Activated CD4-positive, alpha-beta memory T cell treated with anti-CD3 and anti-CD28 coated beads, Interleukin-2, amount 10 ng/mL, durations not matched to agents 7 days and 5 days (primary cell): ENCODE measurements around the gene RBM33. TPM values are rescaled to one million over a fixed set of nuclear protein-coding genes. Genes with fewer than 3 reads are reported as not detected.
"Not testable (repeated sequence)": the region's sequence is repeated elsewhere in the genome, so short reads cannot be mapped to it uniquely, and the experiment has no call there.

Source experiments
- CTCF ChIA-PET: fragments of 350-600 bp; sonication (Branson Sonifier 250); formaldehyde crosslinking; loops from one replicate; lab custom pipeline; 2021; ENCODE audit warnings: antibody characterized with exemption, inconsistent platforms; lab: Charles Lee
- POLR2A ChIA-PET: fragments of 350-600 bp; sonication (Branson Sonifier 250); formaldehyde crosslinking; loops from one replicate; lab custom pipeline; 2021; ENCODE audit warnings: antibody characterized with exemption; lab: Charles Lee
- DNase-seq: peaks from one replicate; pipeline ENCODE4 v3.0.0-alpha.2; 2020
- H3K27ac Mint-ChIP-seq: one replicate; pipeline ENCODE4 v1.8.0; 2021; ENCODE audit warnings: mild to moderate bottlenecking, mixed read lengths
- H3K27me3 Mint-ChIP-seq: one replicate; pipeline ENCODE4 v1.8.0; 2021; ENCODE audit warnings: mixed read lengths
- H3K36me3 Mint-ChIP-seq: one replicate; pipeline ENCODE4 v1.8.0; 2021; ENCODE audit warnings: low read depth, mixed read lengths
- H3K4me1 Mint-ChIP-seq: one replicate; pipeline ENCODE4 v1.8.0; 2021; ENCODE audit warnings: mixed read lengths
- H3K4me3 Mint-ChIP-seq: one replicate; pipeline ENCODE4 v1.8.0; 2021; ENCODE audit warnings: mild to moderate bottlenecking, mixed read lengths
- H3K9me3 Mint-ChIP-seq: one replicate; pipeline ENCODE4 v1.8.0; 2021; ENCODE audit warnings: mixed read lengths
- total RNA-seq, 2 experiments: library from RNA; stranded (reverse); gene quantifications; one replicate each; pipeline ENCODE4 v1.2.3, GENCODE V29; 2021

The RBM33 gene
- total RNA-seq, 2 experiments from 2014 or later: 75.8 to 76.5 TPM

DNA sequence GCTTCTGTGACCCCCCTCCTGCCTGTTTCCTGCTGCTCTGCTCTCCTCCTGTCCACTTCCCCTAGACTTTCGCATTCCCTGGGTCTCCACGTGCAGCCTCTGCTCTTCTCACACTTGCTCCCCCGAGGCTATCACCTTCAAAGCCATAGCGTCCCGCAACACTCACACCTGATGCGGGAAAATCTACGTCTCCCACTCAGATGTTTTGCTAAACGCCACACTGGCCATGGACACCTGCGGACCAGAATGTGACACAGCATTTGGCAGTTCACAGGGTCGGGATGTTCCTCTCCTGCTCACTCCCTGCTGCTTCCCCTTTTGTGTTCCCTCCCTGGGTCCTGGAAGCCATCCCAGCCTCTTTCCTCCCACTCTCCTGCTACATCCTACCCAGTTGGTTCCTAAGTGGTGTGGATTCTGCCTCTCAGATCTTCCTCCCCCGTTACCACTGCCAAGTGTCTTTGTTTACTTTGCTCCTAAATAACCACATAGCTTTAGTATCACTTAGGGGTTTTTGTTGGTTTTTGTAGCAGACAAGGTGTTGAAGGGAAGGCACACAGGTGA is 33.7 kb upstream of the RBM33 start:
- H3K9me3 Mint-ChIP-seq: peaks cover 4% of the 10 kb centered on the region
- no peak for DNase-seq
- ChIA-PET POLR2A (no interaction called here), CTCF (interaction anchor here (4.1 kb wide), 1 partner anchor 12 kb away, joined by 23 read pairs; no protein-coding TSS in a partner anchor)
- H3K4me1 Mint-ChIP-seq: no peaks in the 10 kb centered on the region
- no peak overlapping the region for H3K4me3 Mint-ChIP-seq
- peaks cover 11% of the 10 kb centered on the region for H3K27me3 Mint-ChIP-seq
- peaks cover 4% of the 10 kb centered on the region for H3K36me3 Mint-ChIP-seq
- no peak overlapping the region for H3K27ac Mint-ChIP-seq

DNA sequence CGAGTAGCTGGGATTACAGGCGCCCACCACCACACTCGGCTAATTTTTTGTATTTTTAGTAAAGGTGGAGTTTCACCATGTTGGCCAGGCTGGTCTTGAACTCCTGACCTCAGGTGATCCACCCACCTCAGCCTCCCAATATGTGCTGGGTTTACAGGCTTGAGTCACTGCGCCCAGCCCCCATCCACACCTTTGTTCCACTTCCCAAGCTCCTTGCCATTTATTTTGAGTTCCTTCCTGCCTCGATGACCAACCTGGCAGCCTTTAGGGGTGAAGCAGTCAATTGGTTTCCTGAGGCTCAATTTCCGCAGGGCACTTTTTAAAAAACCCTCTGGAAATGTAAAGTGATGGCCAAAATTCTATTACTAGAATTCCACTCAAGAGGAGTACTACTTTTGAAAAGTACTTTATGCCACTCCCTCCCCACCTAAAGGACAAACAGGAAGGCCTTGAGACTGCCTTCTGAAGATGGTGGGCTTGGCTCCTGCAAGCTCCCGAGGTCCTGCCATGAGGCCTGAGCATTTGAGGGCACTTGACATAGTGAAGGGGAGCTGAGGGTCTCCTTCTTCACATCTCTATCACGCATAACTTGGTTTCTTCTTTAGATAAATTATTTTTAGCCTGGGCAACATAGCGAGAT is 32.5 kb upstream of the RBM33 start:
- Mint-ChIP-seq H3K27me3 (peaks cover 8% of the 10 kb centered on the region), H3K4me1 (no peaks in the 10 kb centered on the region), H3K27ac (no peak overlapping the region), H3K36me3 (peaks cover 4% of the 10 kb centered on the region), H3K4me3 (no peak overlapping the region), H3K9me3 (peaks cover 4% of the 10 kb centered on the region)
- ChIA-PET POLR2A (no interaction called here), CTCF (interaction anchor here (4.1 kb wide), 1 partner anchor 13 kb away, joined by 23 read pairs; no protein-coding TSS in a partner anchor)
- DNase-seq: no peak

- CTCF ChIA-PET: interaction anchor here (0.7 to 4.1 kb wide), 2 partner anchors 12 to 14 kb away, joined by 3 to 23 read pairs; no protein-coding TSS in a partner anchor
- POLR2A ChIA-PET: no interaction called here
Observed at GRCh38 chr7:155612658-155613057, 31.8 kb upstream of the RBM33 start.

GRCh38 chr7:155615085-155615484 is 29.4 kb upstream of the RBM33 start:
- H3K4me3 Mint-ChIP-seq, H3K27me3 Mint-ChIP-seq, H3K9me3 Mint-ChIP-seq, H3K4me1 Mint-ChIP-seq, POLR2A ChIA-PET, H3K36me3 Mint-ChIP-seq, CTCF ChIA-PET, H3K27ac Mint-ChIP-seq, DNase-seq: not testable (repeated sequence)

More at GRCh38 chr7:155612658-155613057, 31.8 kb upstream of the RBM33 start:
- Mint-ChIP-seq H3K4me1 (no peaks in the 10 kb centered on the region), H3K9me3 (peaks cover 4% of the 10 kb centered on the region), H3K4me3 (no peak overlapping the region), H3K27ac (no peak overlapping the region), H3K36me3 (peaks cover 4% of the 10 kb centered on the region), H3K27me3 (peaks cover 8% of the 10 kb centered on the region)
- no peak for DNase-seq

DNA sequence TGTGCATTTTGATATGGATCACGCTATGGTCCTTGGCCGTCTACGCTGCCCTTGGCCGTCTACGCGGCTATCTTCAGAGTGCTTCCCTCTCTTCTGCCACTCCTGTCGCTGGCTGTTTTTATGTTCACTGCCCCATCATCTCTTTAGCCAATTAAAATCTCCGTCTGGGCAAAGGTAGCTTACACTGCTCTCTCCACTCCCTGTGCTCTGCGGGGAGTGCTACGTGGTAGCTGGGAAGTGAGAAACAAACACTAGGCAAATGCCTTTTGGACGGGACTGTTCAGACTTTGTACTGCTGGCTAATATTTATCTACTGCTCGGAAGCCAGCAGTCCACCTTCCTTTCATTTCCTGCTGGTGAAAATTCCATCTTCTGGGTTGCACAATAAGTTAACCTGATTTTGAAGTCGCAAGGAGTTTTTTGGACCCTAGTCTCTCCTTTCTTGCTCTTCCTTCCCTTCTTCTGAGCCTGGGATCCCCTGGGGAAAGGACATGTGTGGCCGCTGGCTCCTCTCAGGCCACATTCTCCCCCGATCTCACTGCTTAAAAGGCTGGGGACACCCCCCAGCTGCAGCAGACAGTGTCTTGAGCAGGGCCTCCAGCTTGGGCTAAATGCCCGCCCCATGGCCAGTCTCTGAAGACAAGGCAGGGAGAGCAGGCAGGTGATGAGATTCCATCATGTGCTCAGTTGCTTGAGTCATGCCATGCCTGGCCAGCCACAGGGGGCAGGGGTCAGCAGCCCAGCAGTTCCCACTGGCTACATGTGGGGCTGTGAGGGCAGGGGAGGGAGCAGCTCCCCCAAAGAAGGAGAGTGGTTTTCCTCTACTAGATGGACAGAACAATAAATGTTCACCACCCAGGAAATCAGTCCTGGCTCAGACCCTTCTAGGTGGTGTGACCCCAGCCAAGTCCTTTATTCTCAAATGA is 25.5 kb upstream of the RBM33 start:
- CTCF ChIA-PET: no interaction called here
- POLR2A ChIA-PET: interaction anchor here (0.9 kb wide), 1 partner anchor 16 kb away, joined by 3 read pairs; no protein-coding TSS in a partner anchor
- H3K36me3 Mint-ChIP-seq: peaks cover 4% of the 10 kb centered on the region
- peaks cover 4% of the 10 kb centered on the region for H3K9me3 Mint-ChIP-seq
- no peak overlapping the region for H3K4me3 Mint-ChIP-seq
- peaks cover 17% of the 10 kb centered on the region for H3K27me3 Mint-ChIP-seq
- no peaks in the 10 kb centered on the region for H3K4me1 Mint-ChIP-seq
- DNase-seq: no peak
- no peak overlapping the region for H3K27ac Mint-ChIP-seq

DNA sequence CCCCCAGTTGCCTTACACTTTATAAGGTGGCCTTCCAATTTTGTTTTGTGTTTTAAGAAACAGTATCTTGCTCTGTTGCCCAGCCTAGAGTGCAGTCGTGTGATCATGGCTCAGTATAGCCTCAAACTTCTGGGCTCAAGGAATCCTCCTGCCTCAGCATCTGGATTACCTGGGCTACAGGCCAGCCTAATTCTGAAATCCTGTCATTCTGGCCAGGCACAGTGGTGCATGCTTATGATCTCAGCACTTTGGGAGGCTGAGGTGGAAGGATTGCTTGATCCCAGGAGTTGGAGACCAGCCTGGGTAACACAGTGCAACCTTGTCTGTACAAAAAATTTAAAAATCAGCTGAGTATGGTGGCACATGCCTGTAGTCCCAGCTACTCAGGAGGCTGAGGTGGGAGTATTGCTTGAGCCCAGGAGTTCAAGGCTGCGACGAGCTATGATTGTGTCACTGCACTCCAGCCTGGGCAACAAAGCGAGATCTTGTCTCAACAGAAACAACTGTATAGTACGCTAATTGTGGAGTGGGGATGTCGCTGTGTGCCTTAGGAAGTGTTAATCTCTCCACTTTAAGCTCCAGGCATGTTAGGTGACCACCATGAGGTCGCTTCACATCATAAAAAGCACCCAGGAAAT is 24.7 kb upstream of the RBM33 start:
- CTCF ChIA-PET: no interaction called here

DNA sequence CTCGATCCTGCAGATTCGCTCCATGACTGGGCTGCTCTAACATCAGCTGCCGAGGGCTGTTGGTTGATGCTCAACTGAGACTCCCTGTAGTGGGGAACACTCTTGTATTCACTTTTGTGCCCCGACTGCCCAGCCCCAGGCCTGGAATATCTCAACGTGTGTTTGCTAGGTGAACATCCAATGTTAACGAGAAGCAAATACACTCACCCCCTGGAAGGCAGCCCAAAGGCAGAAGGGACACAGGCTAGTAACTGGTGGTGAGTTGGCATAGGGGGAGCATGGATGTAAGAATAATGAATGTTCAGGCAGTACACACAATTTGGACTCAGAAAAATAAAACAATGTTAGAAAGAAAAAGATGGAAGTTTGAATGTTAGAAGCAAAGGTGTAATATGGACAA is 24.0 kb upstream of the RBM33 start:
- POLR2A ChIA-PET: interaction anchor here (1.1 kb wide), 1 partner anchor 15 kb away, joined by 3 read pairs; no protein-coding TSS in a partner anchor
- no peak for DNase-seq
- Mint-ChIP-seq H3K9me3 (no peaks in the 10 kb centered on the region), H3K27ac (no peak overlapping the region), H3K27me3 (peaks cover 15% of the 10 kb centered on the region), H3K36me3 (no peaks in the 10 kb centered on the region), H3K4me3 (no peak overlapping the region), H3K4me1 (no peaks in the 10 kb centered on the region)
- CTCF ChIA-PET: no interaction called here

More for the DNA sequence above, 24.7 kb upstream of the RBM33 start:
- no peak for DNase-seq
- POLR2A ChIA-PET: interaction anchor here (1.1 kb wide), 1 partner anchor 16 kb away, joined by 3 read pairs; no protein-coding TSS in a partner anchor
- H3K27ac Mint-ChIP-seq: no peak overlapping the region
- H3K4me3 Mint-ChIP-seq: no peak overlapping the region
- peaks cover 17% of the 10 kb centered on the region for H3K27me3 Mint-ChIP-seq
- peaks cover 4% of the 10 kb centered on the region for H3K36me3 Mint-ChIP-seq
- H3K4me1 Mint-ChIP-seq: no peaks in the 10 kb centered on the region
- H3K9me3 Mint-ChIP-seq: peaks cover 4% of the 10 kb centered on the region

- no peak overlapping the region for H3K4me3 Mint-ChIP-seq
- no peak overlapping the region for H3K27ac Mint-ChIP-seq
- CTCF ChIA-PET: interaction anchor here (1.1 to 1.3 kb wide), 2 partner anchors 10 to 708 kb away, joined by 3 read pairs; no protein-coding TSS in a partner anchor
- no peaks in the 10 kb centered on the region for H3K9me3 Mint-ChIP-seq
- DNase-seq: no peak
- no peaks in the 10 kb centered on the region for H3K4me1 Mint-ChIP-seq
- H3K27me3 Mint-ChIP-seq: peaks cover 17% of the 10 kb centered on the region
- H3K36me3 Mint-ChIP-seq: no peaks in the 10 kb centered on the region
- POLR2A ChIA-PET: interaction anchor here (1.0 kb wide), 1 partner anchor 94 kb away, joined by 3 read pairs; no protein-coding TSS in a partner anchor
Observed at GRCh38 chr7:155621418-155621980, 23.0 kb upstream of the RBM33 start.

DNA sequence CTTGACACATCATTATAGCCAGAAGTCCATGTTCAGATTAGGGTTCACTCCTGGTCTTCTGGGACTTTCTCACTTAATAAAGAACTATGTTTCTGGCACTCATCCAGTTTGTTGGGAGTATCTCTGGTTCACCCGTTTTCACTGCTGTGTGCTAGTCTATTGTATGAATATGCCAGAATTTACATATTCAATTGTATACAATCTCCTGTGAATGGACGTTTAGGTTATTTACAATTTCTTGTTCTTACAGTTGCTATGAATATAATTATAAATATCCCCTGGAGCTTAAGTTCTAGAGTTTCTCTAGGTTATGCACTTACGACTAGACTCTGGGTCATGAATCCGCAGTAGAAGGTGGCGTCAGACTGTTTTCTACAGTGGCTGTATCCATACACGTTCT is 20.0 kb upstream of the RBM33 start:
- Mint-ChIP-seq H3K27ac (no peak overlapping the region), H3K9me3 (peaks cover 5% of the 10 kb centered on the region), H3K27me3 (peaks cover 17% of the 10 kb centered on the region), H3K4me1 (no peaks in the 10 kb centered on the region), H3K36me3 (peaks cover 3% of the 10 kb centered on the region), H3K4me3 (no peak overlapping the region)
- ChIA-PET POLR2A (no interaction called here), CTCF (no interaction called here)
- no peak for DNase-seq

GRCh38 chr7:155625557-155625956 is 18.9 kb upstream of the RBM33 start:
- no peak overlapping the region for H3K4me3 Mint-ChIP-seq
- peaks cover 18% of the 10 kb centered on the region for H3K27me3 Mint-ChIP-seq
- peaks cover 9% of the 10 kb centered on the region for H3K9me3 Mint-ChIP-seq
- DNase-seq: no peak
- H3K4me1 Mint-ChIP-seq: peaks cover 3% of the 10 kb centered on the region
- ChIA-PET POLR2A (interaction anchor here (0.7 kb wide), 1 partner anchor 18 kb away, joined by 3 read pairs; the partner anchor contains the start of gene RBM33), CTCF (no interaction called here)
- no peak overlapping the region for H3K27ac Mint-ChIP-seq
- peaks cover 3% of the 10 kb centered on the region for H3K36me3 Mint-ChIP-seq

GRCh38 chr7:155629171-155629570 is 15.3 kb upstream of the RBM33 start:
- ChIA-PET CTCF (no interaction called here), POLR2A (no interaction called here)
- DNase-seq: no peak
- Mint-ChIP-seq H3K4me1 (peaks cover 3% of the 10 kb centered on the region), H3K36me3 (peaks cover 3% of the 10 kb centered on the region), H3K4me3 (no peak overlapping the region), H3K27me3 (peaks cover 25% of the 10 kb centered on the region), H3K27ac (no peak overlapping the region), H3K9me3 (peaks cover 9% of the 10 kb centered on the region)

- CTCF ChIA-PET: interaction anchor here (0.9 to 1.0 kb wide), 2 partner anchors 9 to 32 kb away, joined by 3 to 5 read pairs; no protein-coding TSS in a partner anchor
- H3K36me3 Mint-ChIP-seq: peaks cover 7% of the 10 kb centered on the region
Observed at GRCh38 chr7:155631155-155631554, 13.3 kb upstream of the RBM33 start.

More at GRCh38 chr7:155631155-155631554, 13.3 kb upstream of the RBM33 start:
- Mint-ChIP-seq H3K27ac (no peak overlapping the region), H3K4me3 (no peak overlapping the region), H3K9me3 (peaks cover 13% of the 10 kb centered on the region), H3K27me3 (peaks cover 29% of the 10 kb centered on the region), H3K4me1 (peaks cover 3% of the 10 kb centered on the region)
- no peak for DNase-seq
- POLR2A ChIA-PET: interaction anchor here (0.9 kb wide), 1 partner anchor 13 kb away, joined by 6 read pairs; the partner anchor contains the start of gene RBM33
